Activated CD8-positive, alpha-beta memory T cell treated with anti-CD3 and anti-CD28 coated beads for 24 hours (primary cell): ENCODE results near the gene KANSL1.

ENCODE experiments used
- DNase-seq: peaks from one replicate; pipeline ENCODE4 v3.0.0-alpha.2; 2020

Gene KANSL1

GRCh38 chr17:46163929-46164594 lies 29.2 kb downstream of the KANSL1 start:
- DNase-seq = no peak

- no peak for DNase-seq
Measured at GRCh38 chr17:46163316-46163715, 29.9 kb downstream of the KANSL1 start.

- no peak for DNase-seq
Measured at GRCh38 chr17:46162866-46163265, 30.4 kb downstream of the KANSL1 start.

- no peak for DNase-seq
Measured at GRCh38 chr17:46160169-46160568, 33.1 kb downstream of the KANSL1 start.

GRCh38 chr17:46159686-46160085 lies 33.5 kb downstream of the KANSL1 start:
- no peak for DNase-seq

- no peak for DNase-seq
Measured at GRCh38 chr17:46158323-46159296, 34.6 kb downstream of the KANSL1 start.

GRCh38 chr17:46157443-46158062 lies 35.7 kb downstream of the KANSL1 start:
- DNase-seq = no peak

- DNase-seq = no peak
Measured at GRCh38 chr17:46154151-46154816, 38.9 kb downstream of the KANSL1 start.

- no peak for DNase-seq
Measured at GRCh38 chr17:46152423-46152822, 40.8 kb downstream of the KANSL1 start.

GRCh38 chr17:46151762-46152161 lies 41.5 kb downstream of the KANSL1 start:
- DNase-seq = no peak

GRCh38 chr17:46150216-46150963 lies 42.8 kb downstream of the KANSL1 start:
- DNase-seq = no peak

GRCh38 chr17:46148247-46148646 lies 45.0 kb downstream of the KANSL1 start:
- no peak for DNase-seq

GRCh38 chr17:46147296-46147695 lies 45.9 kb downstream of the KANSL1 start:
- no peak for DNase-seq

GRCh38 chr17:46144246-46144645 lies 49.0 kb downstream of the KANSL1 start:
- DNase-seq = no peak

- no peak for DNase-seq
Measured at GRCh38 chr17:46143827-46144236, 49.4 kb downstream of the KANSL1 start.

GRCh38 chr17:46141645-46142044 lies 51.6 kb downstream of the KANSL1 start:
- no peak for DNase-seq

- DNase-seq = no peak
Measured at GRCh38 chr17:46140645-46141197, 52.5 kb downstream of the KANSL1 start.

GRCh38 chr17:46139432-46140210 lies 53.6 kb downstream of the KANSL1 start:
- DNase-seq = no peak

GRCh38 chr17:46138473-46138872 lies 54.8 kb downstream of the KANSL1 start:
- DNase-seq = no peak

- DNase-seq = no peak
Measured at GRCh38 chr17:46136820-46137219, 56.4 kb downstream of the KANSL1 start.
